GM18951 (cell line): ENCODE data around the gene EYA3.

Source experiments
- POLR2A ChIP-seq: IDR thresholded peaks from 4 replicates; pipeline ENCODE4 v1.6.1; 2011; ENCODE audit warnings: mild to moderate bottlenecking; ENCODE audit not compliant: insufficient read length, insufficient read depth; ENCODE audit errors: extremely low read depth
- in situ Hi-C: fragments of 300-500 bp; cut with MboI; formaldehyde crosslinking; loops from one replicate; pipeline ENCODE4 v1.12.0; 2022; ENCODE audit warnings: low sequenced_read_pairs, mixed read lengths, inconsistent platforms; ENCODE audit not compliant: unreplicated experiment

EYA3 gene

GRCh38 chr1:28088168-28088961 lies at the start of gene EYA3:
EYA3 (minus strand) TSS chr1:28088610; CDS start chr1:28058026, 30,584 bp downstream.
- in situ Hi-C loops = no loop called here
- TF ChIP-seq POLR2A = peak; percentile 90

- in situ Hi-C loops = no loop called here
- no peak for TF ChIP-seq POLR2A
Measured at GRCh38 chr1:28136922-28137613, 48.7 kb upstream of the EYA3 start.

- in situ Hi-C loops = no loop called here
- no peak for TF ChIP-seq POLR2A
Measured at GRCh38 chr1:28136169-28136921, 47.9 kb upstream of the EYA3 start.

GRCh38 chr1:28135371-28136168 lies 47.2 kb upstream of the EYA3 start:
- TF ChIP-seq POLR2A = no peak
- in situ Hi-C loops = no loop called here

GRCh38 chr1:28134651-28135207 lies 46.3 kb upstream of the EYA3 start:
- TF ChIP-seq POLR2A = no peak
- in situ Hi-C loops = no loop called here

GRCh38 chr1:28132171-28133167 lies 44.1 kb upstream of the EYA3 start:
- in situ Hi-C loops = no loop called here
- no peak for TF ChIP-seq POLR2A

GRCh38 chr1:28130901-28131300 lies 42.5 kb upstream of the EYA3 start:
- in situ Hi-C loops = no loop called here
- no peak for TF ChIP-seq POLR2A

- in situ Hi-C loops = no loop called here
- TF ChIP-seq POLR2A = no peak
Measured at GRCh38 chr1:28129150-28129549, 40.7 kb upstream of the EYA3 start.

GRCh38 chr1:28127617-28128257 lies 39.3 kb upstream of the EYA3 start:
- in situ Hi-C loops = no loop called here
- TF ChIP-seq POLR2A = no peak

- in situ Hi-C loops = no loop called here
- TF ChIP-seq POLR2A = no peak
Measured at GRCh38 chr1:28126783-28127490, 38.5 kb upstream of the EYA3 start.
